Stomach (tissue), 4 donors: ENCODE results near the gene HCAR1.
A peak's percentile ranks its signal among the peaks of the same experiment; 100 is the strongest.

Experiments used
- CTCF ChIP-seq, 7 experiments: fragments of 450-650 bp in 4 of 7; fragments of 200-600 bp in 3 of 7; sonication (generic) in 3 of 7; IDR thresholded peaks; one replicate each; pipeline ENCODE4 v1.5.1; 2016 to 2019; ENCODE audit warnings: antibody characterized with exemption in 7 of 7, control low read depth in 2 of 7, mild to moderate bottlenecking in 1 of 7
- POLR2A ChIP-seq, 4 donors: fragments of 450-650 bp; IDR thresholded peaks; one replicate each; pipeline ENCODE4 v1.6.1; 2016; ENCODE audit warnings: antibody characterized with exemption in 4 of 4, control low read depth in 2 of 4, mild to moderate bottlenecking in 1 of 4, moderate library complexity in 1 of 4
- POLR2AphosphoS5 ChIP-seq, 3 donors: sonication (generic); formaldehyde crosslinking; IDR thresholded peaks; one replicate each; pipeline ENCODE4 v1.6.1; 2016; ENCODE audit warnings: antibody characterized with exemption in 3 of 3

- TF ChIP-seq CTCF (IDR thresholded peaks at IDR 0.05) (peak in 1 of 7 experiments; percentile 25), POLR2AphosphoS5 (IDR thresholded peaks at IDR 0.05) (peak in 2 of 3 donors; percentile 3 to 9), POLR2A (IDR thresholded peaks at IDR 0.05) (no peak)
These were observed at the start of gene HCAR1 for GRCh38 chr12:122730215-122731014.
